ENCODE data around the gene TMEM204.
"Not testable (repeated sequence)": the region's sequence is repeated elsewhere in the genome, so short reads cannot be mapped to it uniquely, and the experiment has no call there.

Gene TMEM204

GRCh38 chr16:1560153-1560552 is 26.7 kb downstream of the TMEM204 start:
- DNase-seq: no peak

GRCh38 chr16:1560866-1561265 is 27.4 kb downstream of the TMEM204 start:
- DNase-seq: no peak

GRCh38 chr16:1561266-1561665 is 27.8 kb downstream of the TMEM204 start:
- DNase-seq: no peak

GRCh38 chr16:1561836-1562235 is 28.4 kb downstream of the TMEM204 start:
- DNase-seq: no peak

DNA sequence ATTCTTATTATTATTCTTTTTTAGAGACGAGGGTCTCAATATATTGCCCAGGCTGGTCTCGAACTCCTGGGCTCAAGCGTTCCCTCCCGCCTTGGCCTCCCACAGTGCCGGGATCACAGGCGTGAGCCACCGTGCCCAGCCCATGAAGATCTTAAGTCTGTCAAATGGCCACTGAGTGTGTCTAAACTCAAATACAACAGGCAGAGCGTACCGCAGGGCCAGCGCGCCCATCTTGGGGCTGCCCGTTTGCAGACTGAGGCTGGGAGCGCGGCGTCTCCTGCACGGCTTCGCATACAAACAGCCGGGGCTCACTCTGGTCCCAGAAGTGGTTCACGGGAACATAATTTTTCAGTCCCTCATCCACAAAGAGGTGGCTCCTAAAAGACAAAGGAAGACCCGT is 30.3 kb downstream of the TMEM204 start:
- no peak for DNase-seq

DNA sequence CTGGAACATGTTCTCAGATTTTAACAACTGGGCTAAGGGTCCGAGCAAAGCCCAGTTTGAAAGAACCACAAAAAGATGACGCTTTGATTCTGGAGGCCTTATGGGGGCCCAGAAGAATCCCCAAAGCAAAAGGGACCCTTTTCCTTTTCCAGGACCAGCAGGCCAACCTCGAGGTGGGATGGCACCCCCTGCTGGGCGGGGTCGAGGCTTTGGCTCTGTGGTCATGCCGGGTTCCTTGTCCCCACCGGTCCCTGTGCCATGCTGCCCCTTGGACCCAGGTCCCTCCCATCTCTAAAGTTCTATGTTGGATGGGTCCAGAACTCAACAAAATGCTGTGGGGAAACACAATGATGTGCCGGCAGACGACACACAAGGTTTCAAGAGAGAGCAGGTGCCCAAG is 30.9 kb downstream of the TMEM204 start:
- no peak for DNase-seq

- DNase-seq: no peak
Measured at GRCh38 chr16:1565083-1565805, 31.8 kb downstream of the TMEM204 start.

DNA sequence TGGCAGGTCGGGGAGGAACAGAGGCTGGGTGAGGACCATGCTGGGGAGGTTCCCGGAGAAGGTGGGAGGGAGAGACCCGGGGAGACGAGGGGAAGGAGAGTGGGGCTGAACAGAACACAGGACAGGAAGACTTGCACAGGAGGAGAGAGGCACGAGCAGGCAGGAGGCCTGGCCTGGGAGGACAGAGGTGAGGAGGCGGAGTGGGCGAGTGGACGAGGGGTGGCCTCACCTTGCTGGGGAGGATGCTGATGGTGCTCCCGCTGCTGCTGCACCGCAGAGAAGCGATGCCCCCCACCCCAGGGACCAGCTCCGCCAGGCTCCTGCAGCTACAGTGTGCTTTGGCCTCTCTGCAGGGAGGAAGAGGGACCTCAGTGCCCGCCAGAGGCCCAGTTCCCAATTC is 34.5 kb downstream of the TMEM204 start:
- DNase-seq: no peak

DNA sequence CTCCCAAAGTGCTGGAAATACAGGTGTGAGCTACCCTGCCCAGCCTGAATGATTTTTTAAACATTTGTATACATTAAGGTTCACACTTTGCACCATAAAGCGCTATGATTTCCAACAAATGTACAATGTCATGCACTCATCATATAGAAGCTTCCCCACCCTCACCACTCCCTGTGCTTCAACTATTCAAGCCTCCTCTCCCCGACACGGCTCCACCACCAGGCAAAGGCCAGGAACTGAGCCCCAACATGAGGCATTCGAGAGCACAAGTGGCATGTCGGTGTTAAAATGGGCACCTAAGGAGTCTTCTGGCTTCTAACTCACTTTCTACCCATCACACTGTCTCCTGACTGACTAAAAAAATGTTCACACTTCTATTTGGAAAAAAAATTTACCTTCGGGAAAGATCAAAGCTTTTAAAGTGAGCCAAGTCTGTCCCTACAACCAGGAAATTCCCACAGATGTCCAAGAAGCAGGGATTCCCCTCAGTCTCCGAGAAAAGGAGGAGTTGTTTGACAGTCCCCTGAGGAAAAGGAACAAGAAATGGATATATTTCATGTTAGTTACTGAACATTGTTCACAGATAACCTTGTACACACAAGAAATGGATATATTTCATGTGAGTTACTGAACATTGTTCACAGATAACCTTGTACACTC is 37.7 kb downstream of the TMEM204 start:
- DNase-seq: no peak

- DNase-seq: no peak
Measured at GRCh38 chr16:1572673-1573072, 39.2 kb downstream of the TMEM204 start.

- DNase-seq: no peak
Measured at GRCh38 chr16:1573301-1573700, 39.8 kb downstream of the TMEM204 start.

GRCh38 chr16:1575578-1575977 is 42.1 kb downstream of the TMEM204 start:
- DNase-seq: no peak

GRCh38 chr16:1579214-1579613 is 45.7 kb downstream of the TMEM204 start:
- DNase-seq: no peak

GRCh38 chr16:1580256-1580655 is 46.8 kb downstream of the TMEM204 start:
- DNase-seq: no peak

DNA sequence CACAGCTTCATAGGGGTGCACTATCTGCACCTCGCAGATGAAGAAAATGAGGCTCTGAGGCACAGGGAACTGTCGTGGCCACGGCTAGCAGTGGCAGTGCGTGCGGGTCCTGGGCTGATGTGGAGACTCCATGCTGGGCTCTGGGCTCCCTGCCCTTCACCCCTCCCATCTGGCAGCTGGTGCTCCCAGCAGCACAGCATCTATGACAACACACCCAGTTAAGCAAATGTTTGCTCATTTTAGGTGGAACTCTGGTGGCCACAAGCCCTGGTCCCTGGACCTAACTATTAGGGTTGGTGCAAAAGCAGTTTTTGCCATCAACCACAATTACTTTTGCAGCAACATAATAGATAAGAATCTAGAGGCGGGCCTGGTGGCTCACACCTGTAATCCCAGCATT is 47.5 kb downstream of the TMEM204 start:
- DNase-seq: no peak

GRCh38 chr16:1581804-1582203 is 48.3 kb downstream of the TMEM204 start:
- no peak for DNase-seq

GRCh38 chr16:1583180-1583579 is 49.7 kb downstream of the TMEM204 start:
- no peak for DNase-seq

- no peak for DNase-seq
Measured at GRCh38 chr16:1584926-1585484, 51.5 kb downstream of the TMEM204 start.

- DNase-seq: no peak
Measured at GRCh38 chr16:1590366-1590765, 56.9 kb downstream of the TMEM204 start.

GRCh38 chr16:1590930-1591705 is 57.7 kb downstream of the TMEM204 start:
- DNase-seq: no peak

DNA sequence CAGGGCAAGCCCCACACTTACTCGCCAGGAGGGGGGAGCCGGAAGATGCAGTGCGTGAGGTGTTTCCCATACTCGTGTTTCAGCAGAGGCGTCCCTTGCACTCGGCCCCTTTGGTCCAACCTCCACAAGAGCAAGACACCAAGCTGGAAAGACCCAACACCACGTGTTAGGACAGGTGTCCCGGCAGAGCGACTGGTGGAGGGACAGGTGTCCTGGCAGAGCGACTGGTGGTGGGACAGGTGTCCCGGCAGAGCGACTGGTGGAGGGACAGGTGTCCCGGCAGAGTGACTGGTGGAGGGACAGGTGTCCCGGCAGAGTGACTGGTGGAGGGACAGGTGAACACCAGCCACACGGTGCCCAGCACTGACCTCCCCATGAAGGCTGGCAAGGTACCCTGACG is 59.0 kb downstream of the TMEM204 start:
- DNase-seq: no peak

- not testable (repeated sequence) for DNase-seq
Measured at GRCh38 chr16:1595511-1595910, 62.0 kb downstream of the TMEM204 start.

- DNase-seq: no peak
Measured at GRCh38 chr16:1596516-1596915, 63.0 kb downstream of the TMEM204 start.

DNA sequence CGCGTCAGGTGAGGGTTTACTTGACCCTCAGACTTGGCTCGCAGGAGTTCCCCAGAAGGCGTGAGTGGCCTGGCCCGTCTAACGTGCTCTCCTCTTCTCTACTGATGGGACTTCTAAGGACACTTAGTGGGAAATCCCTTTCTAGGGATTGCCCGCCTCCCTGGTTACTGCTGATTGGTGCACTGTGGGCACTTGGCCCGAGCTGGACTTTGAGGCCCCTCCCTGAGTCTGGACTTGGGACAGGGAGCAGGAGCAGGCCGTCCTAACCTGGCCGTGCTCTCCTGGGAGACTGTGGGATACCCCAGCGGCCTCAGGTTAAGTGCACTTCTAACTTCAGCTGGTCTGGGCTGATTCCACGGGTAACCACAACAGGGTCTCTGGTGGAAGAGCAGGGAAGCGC is 63.7 kb downstream of the TMEM204 start:
- DNase-seq: no peak
